DMS114 treated with DMSO at 0.1 percent for 48 hours (cell line): ENCODE results near the gene SRR.

Experiments
- DNase-seq: peaks from one replicate; lab custom pipeline; 2025; ENCODE audit not compliant: unreplicated experiment; lab: John Stamatoyannopoulos, UW

SRR gene

GRCh38 chr17:2338315-2338657 is 34.5 kb downstream of the SRR start:
- no peak for DNase-seq

- no peak for DNase-seq
Observed at GRCh38 chr17:2343421-2343820, 39.7 kb downstream of the SRR start.

- no peak for DNase-seq
Observed at GRCh38 chr17:2344528-2344927, 40.8 kb downstream of the SRR start.

- DNase-seq = no peak
Observed at GRCh38 chr17:2346475-2346874, 42.7 kb downstream of the SRR start.

- no peak for DNase-seq
Observed at GRCh38 chr17:2347805-2348685, 44.3 kb downstream of the SRR start.

GRCh38 chr17:2351269-2351668 is 47.5 kb downstream of the SRR start:
- no peak for DNase-seq

- DNase-seq = no peak
Observed at GRCh38 chr17:2354311-2354710, 50.6 kb downstream of the SRR start.

GRCh38 chr17:2357237-2357636 is 53.5 kb downstream of the SRR start:
- no peak for DNase-seq

GRCh38 chr17:2357931-2358434 is 54.2 kb downstream of the SRR start:
- DNase-seq = no peak

- DNase-seq = no peak
Observed at GRCh38 chr17:2361010-2361760, 57.4 kb downstream of the SRR start.

- DNase-seq = no peak
Observed at GRCh38 chr17:2362016-2362415, 58.3 kb downstream of the SRR start.

- DNase-seq = no peak
Observed at GRCh38 chr17:2362416-2362815, 58.7 kb downstream of the SRR start.

GRCh38 chr17:2362881-2363280 is 59.1 kb downstream of the SRR start:
- no peak for DNase-seq

- DNase-seq = no peak
Observed at GRCh38 chr17:2363318-2363717, 59.6 kb downstream of the SRR start.

GRCh38 chr17:2363851-2364762 is 60.4 kb downstream of the SRR start:
- DNase-seq = no peak

GRCh38 chr17:2364763-2365116 is 61.0 kb downstream of the SRR start:
- DNase-seq = no peak

- DNase-seq = no peak
Observed at GRCh38 chr17:2365132-2365531, 61.4 kb downstream of the SRR start.

GRCh38 chr17:2366747-2367494 is 63.2 kb downstream of the SRR start:
- DNase-seq = no peak

- DNase-seq = no peak
Observed at GRCh38 chr17:2368359-2368758, 64.6 kb downstream of the SRR start.

- DNase-seq = no peak
Observed at GRCh38 chr17:2369039-2369438, 65.3 kb downstream of the SRR start.
